HG02870 (cell line): ENCODE data around the gene SH2B2.
"Not testable (repeated sequence)": the region's sequence is repeated elsewhere in the genome, so short reads cannot be mapped to it uniquely, and the experiment has no call there.

Experiments used
- ATAC-seq: cut with Tn5 transposase; IDR thresholded peaks from one replicate; pipeline ENCODE4 v1.9.1; 2021; ENCODE audit warnings: mild to moderate bottlenecking, moderate library complexity; ENCODE audit not compliant: unreplicated experiment

The SH2B2 gene

GRCh38 chr7:102284891-102285539 is 1.7 kb upstream of the SH2B2 start:
- ATAC-seq, result no peak

DNA sequence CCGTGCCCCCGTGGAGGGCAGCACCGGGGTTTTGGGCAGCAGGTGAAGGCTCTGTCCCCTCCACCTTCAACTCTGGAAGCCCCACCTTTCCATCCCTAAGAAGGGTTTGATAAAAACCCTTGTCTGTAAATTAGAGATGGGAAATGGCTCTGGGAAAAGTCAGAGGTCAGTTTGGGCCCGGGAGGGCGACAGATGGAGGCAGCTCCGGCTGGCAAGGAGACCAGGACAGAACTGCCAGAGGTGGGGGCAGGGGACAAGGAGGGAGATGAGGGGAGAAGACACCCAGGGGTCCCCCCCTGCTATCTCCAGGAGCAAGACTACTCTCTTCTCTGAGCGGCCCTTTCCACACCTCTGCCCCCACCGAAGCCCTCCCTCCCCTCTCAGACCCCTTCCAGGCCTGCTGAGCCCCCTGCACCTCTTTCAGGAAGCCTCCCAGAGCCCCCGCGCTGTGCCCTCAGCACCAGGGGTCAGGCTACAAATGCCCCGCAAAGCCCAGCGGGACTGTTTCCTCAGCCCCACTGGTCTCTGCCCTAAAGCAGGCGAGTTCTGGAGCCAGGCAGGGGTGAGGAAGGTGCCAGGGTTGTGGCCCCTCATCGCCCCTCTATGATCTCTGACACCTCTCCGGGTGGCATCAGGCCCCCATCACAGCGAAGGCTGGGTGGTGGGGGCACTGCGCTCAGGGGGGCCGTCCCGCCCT is 980 bp upstream of the SH2B2 start:
- no peak for ATAC-seq

DNA sequence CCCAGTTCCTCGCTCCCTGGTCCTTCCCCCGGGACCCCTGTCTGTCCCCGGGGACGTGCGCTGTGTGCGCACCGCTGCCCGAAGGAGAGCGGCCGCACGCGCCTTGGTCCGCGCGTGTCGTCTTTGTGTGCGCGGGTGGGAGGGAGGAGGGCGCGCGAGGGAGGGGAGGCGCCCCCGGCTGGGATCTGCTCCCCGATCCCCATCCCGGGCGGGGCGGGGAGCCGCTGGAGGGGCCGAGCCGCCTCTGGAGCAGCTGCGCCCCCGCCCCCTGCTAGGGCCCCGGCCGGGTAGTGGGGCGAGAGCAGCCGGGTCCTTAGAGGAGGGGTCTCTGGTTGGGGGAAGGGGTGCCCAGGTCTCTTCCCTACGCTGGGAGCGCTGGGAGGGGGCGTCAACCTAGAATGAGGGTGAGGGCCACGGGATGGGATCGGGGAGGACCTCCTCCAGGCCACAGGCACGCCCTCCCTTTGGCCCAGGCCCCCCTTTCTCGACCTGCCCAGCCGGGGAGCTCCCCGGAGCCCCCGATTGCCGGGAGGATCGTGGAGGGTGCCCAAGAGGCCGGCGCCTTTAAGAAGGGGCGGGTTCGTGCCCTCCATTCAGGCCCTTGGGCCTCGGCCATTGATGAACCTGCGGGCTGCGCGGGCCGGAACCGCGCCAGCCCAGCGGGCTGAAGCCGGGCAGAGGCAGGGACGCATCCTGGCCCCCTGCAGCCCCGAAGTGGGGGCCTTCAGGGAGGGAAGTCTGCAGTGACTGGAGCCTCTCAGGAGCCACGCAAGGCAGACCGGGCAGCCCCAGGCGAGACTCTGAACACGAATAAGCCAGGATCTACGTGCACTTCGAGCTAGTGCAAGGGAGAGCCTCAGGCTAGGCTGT is 678 bp downstream of the SH2B2 start:
- no peak for ATAC-seq

- no peak for ATAC-seq
Observed at GRCh38 chr7:102287981-102288278, 1.3 kb downstream of the SH2B2 start.

- ATAC-seq, result no peak
Observed at GRCh38 chr7:102288285-102288930, 1.7 kb downstream of the SH2B2 start.

DNA sequence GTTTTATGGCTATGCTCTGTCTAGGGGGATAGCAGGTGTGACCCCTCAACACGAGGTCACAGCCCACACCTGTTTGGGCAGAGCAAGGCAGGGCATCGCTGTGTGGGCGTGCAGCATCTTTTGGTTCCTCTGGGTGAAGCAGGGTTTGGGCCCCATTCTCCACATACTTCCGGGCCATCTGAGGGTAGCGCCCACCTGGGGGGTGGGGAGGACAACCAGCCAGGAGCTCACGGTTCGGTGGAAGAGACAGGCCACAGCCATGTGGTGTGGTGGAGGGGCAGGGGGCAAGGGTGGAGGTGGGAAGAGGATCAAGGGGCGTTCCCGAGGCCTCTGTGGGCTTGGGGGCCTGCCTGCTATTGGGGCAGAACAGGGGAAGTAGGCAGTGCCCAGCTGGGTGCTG is 2.4 kb downstream of the SH2B2 start:
- no peak for ATAC-seq

- ATAC-seq, result peak; percentile 62
Observed at GRCh38 chr7:102291056-102291915, 4.6 kb downstream of the SH2B2 start.

- no peak for ATAC-seq
Observed at GRCh38 chr7:102291916-102292267, 5.2 kb downstream of the SH2B2 start.

DNA sequence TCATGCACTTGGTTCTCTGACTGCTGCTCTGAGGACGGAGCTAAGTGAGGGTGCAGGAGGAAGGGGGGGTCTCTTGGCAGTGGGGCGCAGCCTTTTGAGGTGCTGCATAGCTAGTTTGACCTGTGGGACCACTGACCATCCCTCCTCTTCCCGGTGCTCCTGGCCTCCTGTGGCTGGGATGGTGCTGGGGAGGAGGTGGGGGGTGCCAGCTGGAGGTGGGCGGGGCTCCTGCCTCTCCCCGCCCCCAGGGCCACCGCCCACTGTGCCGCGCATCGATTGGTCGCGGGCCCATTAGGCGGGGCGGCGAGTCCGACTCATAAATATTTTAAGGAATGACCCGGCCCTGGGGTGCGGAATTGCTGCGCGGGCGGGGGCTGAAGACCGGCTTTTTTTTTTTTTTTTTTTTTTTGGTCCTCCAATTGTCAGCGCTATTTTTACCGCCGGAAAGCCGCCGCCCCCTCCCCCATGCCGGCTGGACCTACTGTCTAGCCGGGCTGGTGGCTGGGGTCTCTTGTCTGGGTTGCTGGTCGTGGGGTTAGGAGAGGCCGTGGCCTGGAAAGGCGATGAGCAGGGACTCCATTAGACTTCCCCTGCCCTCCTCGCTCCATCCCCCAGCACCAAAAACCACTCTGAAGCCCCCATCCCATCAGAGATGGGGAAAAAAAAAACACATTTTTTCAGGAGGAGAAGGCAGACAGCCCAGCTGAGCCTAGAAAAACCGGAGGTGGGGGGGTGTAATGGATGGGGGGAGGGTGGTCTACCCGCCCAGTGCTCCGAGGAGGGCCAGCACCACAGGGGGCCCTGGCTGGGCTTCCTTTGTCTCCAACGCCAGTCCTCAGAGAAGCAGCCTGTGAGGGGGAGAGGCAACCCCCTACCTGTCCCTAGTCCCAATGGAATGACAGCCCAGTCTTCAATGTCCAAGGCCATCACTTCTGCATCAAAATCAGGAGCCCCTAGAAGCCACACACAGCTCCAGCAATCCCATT is 6.4 kb downstream of the SH2B2 start:
- no peak for ATAC-seq

GRCh38 chr7:102294589-102294988 is 7.9 kb downstream of the SH2B2 start:
- no peak for ATAC-seq

- ATAC-seq, result no peak
Observed at GRCh38 chr7:102295346-102296178, 8.9 kb downstream of the SH2B2 start.

- ATAC-seq, result no peak
Observed at GRCh38 chr7:102296179-102296438, 9.4 kb downstream of the SH2B2 start.

- no peak for ATAC-seq
Observed at GRCh38 chr7:102296514-102296913, 9.8 kb downstream of the SH2B2 start.

DNA sequence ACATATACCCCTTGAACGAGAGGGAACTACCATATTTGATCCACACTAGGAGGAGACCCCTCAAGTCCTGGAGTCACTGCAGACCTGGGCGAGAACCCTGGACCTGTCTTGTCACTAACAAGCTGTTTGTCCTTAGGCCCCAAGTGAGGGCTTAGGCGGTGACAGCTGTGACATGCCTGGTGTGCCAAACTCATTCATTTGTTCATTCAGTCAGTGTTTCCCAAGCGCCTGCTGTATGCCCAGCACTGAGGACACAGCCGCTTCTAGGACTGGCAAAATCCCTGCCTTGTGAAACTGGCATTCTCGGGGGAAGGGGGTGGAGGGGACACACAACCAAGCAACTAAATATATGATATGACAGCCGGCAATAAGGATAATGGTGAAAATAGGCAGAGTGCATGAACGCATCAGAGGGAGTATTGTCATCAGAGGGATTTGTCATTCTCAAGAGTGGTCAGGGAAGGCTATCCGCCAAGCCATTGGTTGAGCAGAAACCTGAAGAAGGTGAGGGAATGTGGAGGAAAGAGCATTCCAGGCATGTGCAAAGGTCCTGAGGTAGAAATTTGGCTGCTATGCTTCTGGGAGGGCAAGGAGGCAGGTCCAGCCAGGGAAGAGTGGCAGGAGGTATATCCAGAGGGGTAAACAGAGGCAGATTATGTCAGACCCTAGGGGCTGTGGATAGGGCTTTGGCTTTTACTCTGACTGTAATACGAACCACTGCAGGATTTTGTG is 11.0 kb downstream of the SH2B2 start:
- ATAC-seq, result no peak

DNA sequence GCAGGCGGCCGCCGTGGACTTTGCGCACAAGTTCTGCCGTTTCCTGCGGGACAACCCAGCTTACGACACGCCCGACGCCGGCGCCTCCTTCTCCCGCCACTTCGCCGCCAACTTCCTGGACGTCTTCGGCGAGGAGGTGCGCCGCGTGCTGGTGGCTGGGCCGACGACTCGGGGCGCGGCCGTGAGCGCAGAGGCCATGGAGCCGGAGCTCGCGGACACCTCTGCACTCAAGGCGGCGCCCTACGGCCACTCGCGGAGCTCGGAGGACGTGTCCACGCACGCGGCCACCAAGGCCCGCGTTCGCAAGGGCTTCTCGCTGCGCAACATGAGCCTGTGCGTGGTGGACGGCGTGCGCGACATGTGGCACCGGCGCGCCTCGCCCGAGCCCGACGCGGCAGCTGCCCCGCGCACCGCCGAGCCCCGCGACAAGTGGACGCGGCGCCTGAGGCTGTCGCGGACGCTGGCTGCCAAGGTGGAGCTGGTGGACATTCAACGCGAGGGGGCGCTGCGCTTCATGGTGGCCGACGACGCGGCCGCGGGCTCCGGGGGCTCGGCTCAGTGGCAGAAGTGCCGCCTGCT is 14.1 kb downstream of the SH2B2 start:
- ATAC-seq, result no peak

DNA sequence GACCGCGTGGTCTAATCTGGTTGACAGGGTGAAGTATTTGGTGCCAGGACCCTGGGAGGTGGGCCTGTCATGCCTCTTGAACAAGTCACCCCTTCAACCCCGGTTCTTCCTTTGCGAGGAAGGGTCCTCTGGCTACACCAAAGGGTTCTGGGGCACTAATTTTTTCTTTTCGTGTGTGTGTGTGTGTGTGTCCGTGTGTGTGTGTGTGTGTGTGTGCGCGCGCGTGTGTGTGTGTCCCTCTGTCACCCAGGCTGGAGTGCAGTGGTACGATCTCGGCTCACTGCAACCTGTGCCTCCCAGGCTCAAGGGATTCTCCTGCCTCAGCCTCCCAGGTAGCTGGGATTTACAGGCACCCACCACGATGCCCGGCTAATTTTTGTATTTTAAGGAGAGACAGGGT is 14.7 kb downstream of the SH2B2 start:
- ATAC-seq, result not testable (repeated sequence)

GRCh38 chr7:102302025-102302424 is 15.4 kb downstream of the SH2B2 start:
- ATAC-seq, result no peak
